Caco-2 (cell line): ENCODE data around the gene SORCS2. TPM values are rescaled to one million over a fixed set of nuclear protein-coding genes. Genes with fewer than 3 reads are reported as not detected.

Source experiments
- BruUV-seq: library from RNA; stranded (reverse); fragments of 400-500 nt; replicated peaks from 2 replicates; lab custom pipeline; 2021; lab: Mats Ljungman, UMichigan
- CTCF ChIA-PET: fragments of 300-600 bp; sonication (Branson Sonifier 250); formaldehyde crosslinking; loops from one replicate; lab custom pipeline; 2022; ENCODE audit warnings: antibody characterized with exemption; lab: Charles Lee
- POLR2A ChIA-PET: fragments of 300-600 bp; sonication (Branson Sonifier 250); formaldehyde crosslinking; loops from one replicate; lab custom pipeline; 2022; ENCODE audit warnings: antibody characterized with exemption; lab: Charles Lee
- DNase-seq, 2 experiments: peaks; one replicate each; pipeline versions ENCODE4 v3.0.0 to v3.0.0-alpha.2; 2020 to 2022
- H3K27me3 ChIP-seq: replicated peaks from 2 replicates; pipeline ENCODE4 v1.6.0; 2011; ENCODE audit warnings: low read length; ENCODE audit not compliant: control insufficient read depth, insufficient read depth
- H3K36me3 ChIP-seq: 2 replicates; pipeline ENCODE4 v1.5.1; 2011; ENCODE audit warnings: low read length; ENCODE audit not compliant: control insufficient read depth, insufficient read depth
- H3K4me1 ChIP-seq: fragments of 250-450 bp; sonication (Bioruptor Pico); 2 replicates; pipeline ENCODE4 v1.5.1; 2020; ENCODE audit warnings: mild to moderate bottlenecking
- H3K4me3 ChIP-seq: 2 replicates; pipeline ENCODE4 v1.5.1; 2011; ENCODE audit warnings: low read depth, mild to moderate bottlenecking, control low read depth, low read length
- H3K9me3 ChIP-seq: fragments of 250-450 bp; sonication (Bioruptor Pico); 2 replicates; pipeline ENCODE4 v1.5.1; 2020; ENCODE audit warnings: mild to moderate bottlenecking, moderate library complexity
- H3K27ac Mint-ChIP-seq: one replicate; pipeline ENCODE4 v1.8.0; 2022; ENCODE audit warnings: mixed read lengths; ENCODE audit not compliant: unreplicated experiment
- H3K27me3 Mint-ChIP-seq: one replicate; pipeline ENCODE4 v1.8.0; 2022; ENCODE audit warnings: mixed read lengths; ENCODE audit not compliant: insufficient read depth, unreplicated experiment
- H3K36me3 Mint-ChIP-seq: one replicate; pipeline ENCODE4 v1.8.0; 2022; ENCODE audit warnings: mild to moderate bottlenecking, mixed read lengths; ENCODE audit not compliant: insufficient read depth, unreplicated experiment
- H3K4me1 Mint-ChIP-seq: one replicate; pipeline ENCODE4 v1.8.0; 2022; ENCODE audit warnings: low read depth, mixed read lengths; ENCODE audit not compliant: unreplicated experiment
- H3K4me3 Mint-ChIP-seq: one replicate; pipeline ENCODE4 v1.8.0; 2022; ENCODE audit warnings: mild to moderate bottlenecking, moderate library complexity, mixed read lengths; ENCODE audit not compliant: unreplicated experiment
- H3K9me3 Mint-ChIP-seq: one replicate; pipeline ENCODE4 v1.8.0; 2022; ENCODE audit warnings: mixed read lengths; ENCODE audit not compliant: unreplicated experiment
- intact Hi-C: fragments of 100-400 bp; cut with micrococcal nuclease; formaldehyde crosslinking; loops from one replicate; pipeline ENCODE4 v1.10.0; 2022; ENCODE audit not compliant: unreplicated experiment
- total RNA-seq: library from RNA; stranded (reverse); gene quantifications from 2 replicates; pipeline ENCODE4 v1.2.3, GENCODE V29; 2022
- TF ChIP-seq, protein P1 (sequence below), 2 experiments: fragments of 200-600 bp in 1 of 2; IDR thresholded peaks; 1 replicate in 1 of 2; 2 replicates in 1 of 2; pipeline versions ENCODE4 v1.5.1 to v1.8.0; 2011 to 2022; ENCODE audit warnings: antibody characterized with exemption in 1 of 2, control low read depth in 1 of 2, inconsistent platforms in 1 of 2, low read depth in 1 of 2, low read length in 1 of 2, mild to moderate bottlenecking in 1 of 2, moderate library complexity in 1 of 2; ENCODE audit not compliant: insufficient read depth in 1 of 2, severe bottlenecking in 1 of 2, unreplicated experiment in 1 of 2

SORCS2 gene
- total RNA-seq, 1 experiment from 2014 or later = 1.6 TPM

DNA sequence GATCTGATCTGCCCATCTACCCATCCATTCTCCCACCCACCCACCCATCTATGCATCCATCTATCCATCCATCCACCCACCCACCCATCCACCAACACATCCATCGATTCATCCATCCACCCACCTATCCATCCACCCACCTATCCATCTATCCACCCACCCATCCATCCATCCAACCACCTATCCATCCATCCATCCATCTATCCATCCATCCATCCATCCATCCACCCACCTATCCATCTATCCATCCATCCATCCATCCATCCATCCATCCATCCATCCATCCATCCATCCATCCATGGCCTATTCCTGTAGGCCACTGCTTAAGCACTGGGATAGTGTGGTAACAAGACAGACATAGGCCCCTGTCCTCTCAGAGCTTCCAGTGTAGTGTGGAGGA lies 69.8 kb downstream of the SORCS2 start:
- DNase-seq = no peak
- no TSS peak for BruUV-seq
- H3K27me3 Mint-ChIP-seq = no peaks in the 10 kb centered on the region
- Histone ChIP-seq H3K4me1 (no peaks in the 10 kb centered on the region), H3K9me3 (no peaks in the 10 kb centered on the region), H3K27me3 (no peaks in the 10 kb centered on the region), H3K36me3 (no peaks in the 10 kb centered on the region), H3K4me3 (no peak overlapping the region)
- intact Hi-C loops = no loop called here
- H3K36me3 Mint-ChIP-seq = no peaks in the 10 kb centered on the region
- H3K27ac Mint-ChIP-seq = no peak overlapping the region
- TF ChIP-seq, protein P1, sequence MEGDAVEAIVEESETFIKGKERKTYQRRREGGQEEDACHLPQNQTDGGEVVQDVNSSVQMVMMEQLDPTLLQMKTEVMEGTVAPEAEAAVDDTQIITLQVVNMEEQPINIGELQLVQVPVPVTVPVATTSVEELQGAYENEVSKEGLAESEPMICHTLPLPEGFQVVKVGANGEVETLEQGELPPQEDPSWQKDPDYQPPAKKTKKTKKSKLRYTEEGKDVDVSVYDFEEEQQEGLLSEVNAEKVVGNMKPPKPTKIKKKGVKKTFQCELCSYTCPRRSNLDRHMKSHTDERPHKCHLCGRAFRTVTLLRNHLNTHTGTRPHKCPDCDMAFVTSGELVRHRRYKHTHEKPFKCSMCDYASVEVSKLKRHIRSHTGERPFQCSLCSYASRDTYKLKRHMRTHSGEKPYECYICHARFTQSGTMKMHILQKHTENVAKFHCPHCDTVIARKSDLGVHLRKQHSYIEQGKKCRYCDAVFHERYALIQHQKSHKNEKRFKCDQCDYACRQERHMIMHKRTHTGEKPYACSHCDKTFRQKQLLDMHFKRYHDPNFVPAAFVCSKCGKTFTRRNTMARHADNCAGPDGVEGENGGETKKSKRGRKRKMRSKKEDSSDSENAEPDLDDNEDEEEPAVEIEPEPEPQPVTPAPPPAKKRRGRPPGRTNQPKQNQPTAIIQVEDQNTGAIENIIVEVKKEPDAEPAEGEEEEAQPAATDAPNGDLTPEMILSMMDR (IDR thresholded peaks at IDR 0.05; ENCODE audit: insufficient read depth in 1 of 2, low read depth in 1 of 2, low read length in 1 of 2, severe bottlenecking in 1 of 2, unreplicated experiment in 1 of 2) = no peak
- POLR2A ChIA-PET = no interaction called here
- H3K4me1 Mint-ChIP-seq = peaks cover 12% of the 10 kb centered on the region
- H3K9me3 Mint-ChIP-seq = no peaks in the 10 kb centered on the region
- CTCF ChIA-PET = no interaction called here
- no peak overlapping the region for H3K4me3 Mint-ChIP-seq

DNA sequence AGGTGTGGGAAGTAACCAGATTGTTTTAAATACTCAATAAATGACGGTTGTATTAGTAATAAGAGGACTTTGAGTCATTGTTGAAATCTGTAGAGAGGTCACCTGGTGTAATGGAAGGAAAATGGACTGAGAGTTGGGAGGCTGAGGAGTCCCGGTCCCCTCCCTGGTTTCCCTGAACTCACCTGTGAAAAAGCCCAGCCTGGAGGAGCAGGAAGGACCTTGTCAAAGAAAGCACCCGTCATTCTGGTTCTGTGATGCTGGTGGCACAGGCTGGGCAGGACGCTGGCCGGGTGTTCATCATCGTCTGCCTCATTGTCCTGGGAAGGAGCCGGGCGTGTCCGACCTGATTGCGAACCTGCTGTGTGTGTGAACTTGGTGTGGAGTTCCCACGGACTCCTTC lies 70.8 kb downstream of the SORCS2 start:
- DNase-seq = no peak
- no peaks in the 10 kb centered on the region for H3K9me3 Mint-ChIP-seq
- Histone ChIP-seq H3K4me1 (no peaks in the 10 kb centered on the region), H3K4me3 (no peak overlapping the region), H3K27me3 (no peaks in the 10 kb centered on the region), H3K36me3 (no peaks in the 10 kb centered on the region), H3K9me3 (no peaks in the 10 kb centered on the region)
- intact Hi-C loops = no loop called here
- no peaks in the 10 kb centered on the region for H3K27me3 Mint-ChIP-seq
- no peaks in the 10 kb centered on the region for H3K36me3 Mint-ChIP-seq
- ChIA-PET CTCF (no interaction called here), POLR2A (no interaction called here)
- BruUV-seq = no TSS peak
- TF ChIP-seq, protein P1 (IDR thresholded peaks at IDR 0.05; ENCODE audit: insufficient read depth in 1 of 2, low read depth in 1 of 2, low read length in 1 of 2, severe bottlenecking in 1 of 2, unreplicated experiment in 1 of 2) = no peak
- H3K4me3 Mint-ChIP-seq = no peak overlapping the region
- H3K4me1 Mint-ChIP-seq = peaks cover 12% of the 10 kb centered on the region
- peak overlapping the region; percentile 45 for H3K27ac Mint-ChIP-seq

DNA sequence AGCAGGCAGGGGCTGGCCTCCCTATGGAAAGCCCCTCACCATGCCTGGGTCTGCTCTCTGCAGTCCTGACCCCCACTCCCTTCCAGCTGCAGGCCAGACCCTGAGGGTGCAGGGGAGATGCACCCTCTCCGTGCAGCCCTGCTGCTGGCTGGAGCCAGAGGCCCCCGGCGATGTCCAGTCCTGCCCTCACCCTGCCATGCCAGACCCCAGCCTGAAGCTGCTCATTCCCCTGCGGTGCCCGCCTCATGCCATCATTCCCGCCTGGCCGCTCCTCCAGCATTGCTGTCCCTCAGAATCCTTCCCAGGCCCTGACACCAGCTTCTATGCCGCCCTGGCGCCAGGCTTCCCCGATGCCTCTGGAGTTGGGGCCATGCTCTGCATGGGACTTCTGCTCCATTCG lies 72.4 kb downstream of the SORCS2 start:
- H3K4me3 ChIP-seq = no peak overlapping the region
- no peaks in the 10 kb centered on the region for H3K9me3 ChIP-seq
- H3K36me3 ChIP-seq = no peaks in the 10 kb centered on the region
- no peaks in the 10 kb centered on the region for H3K36me3 Mint-ChIP-seq
- H3K27me3 Mint-ChIP-seq = no peaks in the 10 kb centered on the region
- peaks cover 12% of the 10 kb centered on the region for H3K4me1 Mint-ChIP-seq
- TF ChIP-seq, protein P1 (IDR thresholded peaks at IDR 0.05; ENCODE audit: insufficient read depth in 1 of 2, low read depth in 1 of 2, low read length in 1 of 2, severe bottlenecking in 1 of 2, unreplicated experiment in 1 of 2) = no peak
- H3K9me3 Mint-ChIP-seq = no peaks in the 10 kb centered on the region
- CTCF ChIA-PET = no interaction called here
- no peaks in the 10 kb centered on the region for H3K4me1 ChIP-seq
- no peaks in the 10 kb centered on the region for H3K27me3 ChIP-seq
- no peak overlapping the region for H3K27ac Mint-ChIP-seq
- H3K4me3 Mint-ChIP-seq = no peak overlapping the region
- POLR2A ChIA-PET = no interaction called here
- BruUV-seq = no TSS peak
- DNase-seq = no peak
- intact Hi-C loops = no loop called here
